Endothelial cell of umbilical vein (primary cell): ENCODE measurements around the gene CTNS. TPM values are rescaled to one million over a fixed set of nuclear protein-coding genes. Genes with fewer than 3 reads are reported as not detected.

Experiments used
- BruUV-seq: library from RNA; stranded (reverse); fragments of 400-500 nt; replicated peaks from 2 replicates; lab custom pipeline; 2021; lab: Mats Ljungman, UMichigan
- CTCF ChIA-PET: fragments of 300-600, 350-600 bp; sonication (Branson Sonifier 250); formaldehyde crosslinking; loops from one replicate; lab custom pipeline; 2021; ENCODE audit warnings: antibody characterized with exemption, inconsistent platforms; lab: Charles Lee
- POLR2A ChIA-PET: fragments of 300-600, 350-600 bp; sonication (Branson Sonifier 250); formaldehyde crosslinking; loops from one replicate; lab custom pipeline; 2021; ENCODE audit warnings: antibody characterized with exemption, inconsistent platforms; lab: Charles Lee
- DNase-seq: peaks from one replicate; pipeline ENCODE4 v3.0.0-alpha.2; 2011; ENCODE audit warnings: low read depth, low spot score
- FAIRE-seq: peaks from 2 replicates; lab custom pipeline; 2011; peaks lifted over from hg19 to GRCh38; lab: Jason Lieb, UNC
- H2AFZ ChIP-seq: 2 replicates; pipeline ENCODE4 v1.6.0; 2012; ENCODE audit warnings: low read depth, low read length, control low read depth, inconsistent platforms
- H3K27ac ChIP-seq: 2 replicates; pipeline ENCODE4 v1.5.1; 2011; ENCODE audit warnings: low read depth, mild to moderate bottlenecking, control low read depth, low read length, moderate library complexity; ENCODE audit not compliant: insufficient read depth
- H3K27me3 ChIP-seq, 2 experiments: 2 replicates each; pipeline versions ENCODE4 v1.6.0 to v1.6.1; 2011; ENCODE audit warnings: low read length in 2 of 2, mixed read lengths in 1 of 2; ENCODE audit not compliant: control insufficient read depth in 2 of 2, insufficient read depth in 2 of 2
- H3K36me3 ChIP-seq, 2 experiments: 2 replicates in 1 of 2; 3 replicates in 1 of 2; pipeline ENCODE4 v1.5.1; 2011; ENCODE audit warnings: low read length in 2 of 2, mild to moderate bottlenecking in 1 of 2, moderate library complexity in 1 of 2; ENCODE audit not compliant: control insufficient read depth in 2 of 2, insufficient read depth in 2 of 2; ENCODE audit errors: extremely low read depth in 1 of 2
- H3K4me1 ChIP-seq: 3 replicates; pipeline ENCODE4 v1.5.1; 2011; ENCODE audit warnings: mild to moderate bottlenecking, low read length; ENCODE audit not compliant: control insufficient read depth, insufficient read depth; ENCODE audit errors: extremely low read depth
- H3K4me2 ChIP-seq: 2 replicates; pipeline ENCODE4 v1.6.1; 2011; ENCODE audit warnings: low read length, control low read depth, mixed read lengths; ENCODE audit not compliant: insufficient read depth
- H3K4me3 ChIP-seq, 3 experiments: fragments of 200-600 bp in 1 of 3; sonication (generic), shearing (Covaris generic) in 1 of 3; replicated peaks in 1 of 3; 2 replicates each; pipeline ENCODE4 v1.5.1; 2011 to 2016; ENCODE audit warnings: control low read depth in 3 of 3, low read length in 3 of 3, mild to moderate bottlenecking in 2 of 3, inconsistent platforms in 1 of 3, low read depth in 1 of 3, moderate library complexity in 1 of 3; ENCODE audit not compliant: insufficient read depth in 1 of 3
- H3K79me2 ChIP-seq: 2 replicates; pipeline ENCODE4 v1.6.0; 2012; ENCODE audit warnings: low read length, inconsistent platforms; ENCODE audit not compliant: control insufficient read depth, insufficient read depth
- H3K9ac ChIP-seq: replicated peaks from 2 replicates; pipeline ENCODE3; 2011; ENCODE audit warnings: low read length, control low read depth; ENCODE audit not compliant: insufficient read depth; ENCODE audit errors: extremely low read depth
- H3K9me1 ChIP-seq: replicated peaks from 3 replicates; pipeline ENCODE4 v1.6.0; 2011; ENCODE audit warnings: mild to moderate bottlenecking, low read length; ENCODE audit not compliant: control insufficient read depth, insufficient read depth; ENCODE audit errors: extremely low read depth
- H3K9me3 ChIP-seq: replicated peaks from 2 replicates; pipeline ENCODE4 v1.5.1; 2012; ENCODE audit warnings: low read length, inconsistent platforms; ENCODE audit not compliant: control insufficient read depth, insufficient read depth
- H4K20me1 ChIP-seq: replicated peaks from 2 replicates; pipeline ENCODE3; 2011; ENCODE audit warnings: mild to moderate bottlenecking, low read length; ENCODE audit not compliant: control insufficient read depth, insufficient read depth; ENCODE audit errors: extremely low read depth
- EZH2 ChIP-seq: IDR thresholded peaks from 2 replicates; pipeline ENCODE4 v1.6.1; 2012; ENCODE audit warnings: borderline replicate concordance, low read depth, mild to moderate bottlenecking, moderate library complexity, low read length, inconsistent platforms; ENCODE audit not compliant: severe bottlenecking
- FOS ChIP-seq: IDR thresholded peaks from 2 replicates; pipeline ENCODE4 v1.6.1; 2011; ENCODE audit warnings: mild to moderate bottlenecking, low read length, moderate library complexity, borderline replicate concordance; ENCODE audit not compliant: insufficient read depth
- GATA2 ChIP-seq: IDR thresholded peaks from 2 replicates; pipeline ENCODE4 v1.7.0; 2011; ENCODE audit warnings: low read depth, mild to moderate bottlenecking, moderate library complexity, mixed read lengths, low read length; ENCODE audit not compliant: insufficient read length, insufficient read depth
- JUN ChIP-seq: IDR thresholded peaks from 2 replicates; pipeline ENCODE4 v1.6.1; 2011; ENCODE audit warnings: borderline replicate concordance, low read depth; ENCODE audit not compliant: insufficient read length, insufficient read depth
- MYC ChIP-seq: IDR thresholded peaks from one replicate; pipeline ENCODE4 v1.6.1; 2011; ENCODE audit warnings: mild to moderate bottlenecking, low read depth, low read length
- POLR2A ChIP-seq: IDR thresholded peaks from 2 replicates; pipeline ENCODE4 v1.6.1; 2012; ENCODE audit warnings: low read depth, mild to moderate bottlenecking, control low read depth, low read length
- POLR2AphosphoS5 ChIP-seq: IDR thresholded peaks from 2 replicates; pipeline ENCODE4 v1.6.1; 2012; ENCODE audit warnings: low read depth, mild to moderate bottlenecking, control low read depth, low read length, moderate library complexity; ENCODE audit not compliant: insufficient read depth
- dilution Hi-C: fragments of 300-500 bp; cut with MboI; formaldehyde crosslinking; loops from one replicate; pipeline ENCODE4 v1.15.0; 2019; ENCODE audit warnings: low sequenced_read_pairs; ENCODE audit not compliant: extremely low pct_ligation_motif_present
- intact Hi-C: fragments of 100-400 bp; cut with micrococcal nuclease; formaldehyde crosslinking; loops from one replicate; pipeline ENCODE4 v1.10.0; 2022
- polyA plus RNA-seq, 4 experiments: library from polyadenylated mRNA; depleted of rRNA in 3 of 4; stranded (reverse) in 3 of 4; unstranded in 1 of 4; fragments of >200 nt; gene quantifications; 2 replicates each; pipeline versions ENCODE4 v1.2.1 to v1.2.3, GENCODE V29; 2011 to 2012; ENCODE audit warnings: missing spikeins in 1 of 4
- total RNA-seq: library from RNA; stranded (reverse); gene quantifications from 2 replicates; pipeline ENCODE4 v1.2.3, GENCODE V29; 2021
- TF ChIP-seq, protein P1 (sequence below): IDR thresholded peaks from 2 replicates; pipeline ENCODE4 v1.6.1; 2011; ENCODE audit not compliant: insufficient read depth, insufficient read length
- TF ChIP-seq, protein P2 (sequence below), 2 donors: IDR thresholded peaks; 1 replicate in 1 of 2; 2 replicates in 1 of 2; pipeline ENCODE4 v1.5.1; 2011; ENCODE audit warnings: low read length in 2 of 2, mild to moderate bottlenecking in 2 of 2, moderate library complexity in 2 of 2, control low read depth in 1 of 2, inconsistent platforms in 1 of 2, low read depth in 1 of 2; ENCODE audit not compliant: insufficient read depth in 1 of 2; ENCODE audit errors: extremely low read depth in 1 of 2

The CTNS gene
- total and polyA plus RNA-seq, 2 donors (not counting 3 experiments of a cell fraction or from before 2014, with no cell fraction given), result 17.9 to 25.9 TPM

DNA sequence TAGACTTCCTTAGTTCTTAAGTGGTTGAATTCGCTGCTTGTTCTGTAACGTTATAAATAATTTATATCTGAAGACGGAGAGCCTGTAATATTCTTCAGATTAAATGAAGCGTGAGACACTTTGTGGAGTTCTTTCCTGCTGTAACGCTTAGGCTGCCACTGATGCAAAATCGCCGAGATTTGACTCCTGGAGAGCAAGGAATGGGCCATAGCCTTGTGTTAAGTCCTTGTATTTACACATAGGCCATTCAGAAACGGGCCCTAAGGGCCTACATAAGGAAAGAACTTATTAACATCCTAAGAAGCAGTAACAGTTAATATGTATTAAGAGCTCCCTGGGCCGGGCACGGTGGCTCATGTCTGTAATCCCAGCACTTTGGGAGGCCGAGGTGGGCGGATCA, 33.0 kb downstream of the CTNS start:
- Histone ChIP-seq H3K4me1 (peaks cover 24% of the 10 kb centered on the region), H4K20me1 (peaks cover 3% of the 10 kb centered on the region), H2AFZ (no peak overlapping the region), H3K36me3 (peaks cover 5% of the 10 kb centered on the region in 2 experiments), H3K9me1 (no peaks in the 10 kb centered on the region), H3K27me3 (no peaks in the 10 kb centered on the region), H3K9me3 (no peaks in the 10 kb centered on the region), H3K4me2 (peak overlapping the region; percentile 94), H3K4me3 (peak overlapping the region; percentile 75 to 90 (median 86)), H3K79me2 (peaks cover 45% of the 10 kb centered on the region), H3K27ac (peak overlapping the region; percentile 79), H3K9ac (peak overlapping the region; percentile 99)
- intact Hi-C loops (loop anchor here (2.0 to 5.0 kb wide), 2 partner anchors 53 to 67 kb away; partner anchors contain the start of gene HASPIN), dilution Hi-C loops (no loop called here)
- ChIA-PET CTCF (no interaction called here), POLR2A (no interaction called here)
- no peak for DNase-seq
- BruUV-seq, result no TSS peak
- TF ChIP-seq, protein P1, sequence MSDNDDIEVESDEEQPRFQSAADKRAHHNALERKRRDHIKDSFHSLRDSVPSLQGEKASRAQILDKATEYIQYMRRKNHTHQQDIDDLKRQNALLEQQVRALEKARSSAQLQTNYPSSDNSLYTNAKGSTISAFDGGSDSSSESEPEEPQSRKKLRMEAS, result no peak
- TF ChIP-seq POLR2AphosphoS5 (no peak), POLR2A (no peak), FOS (no peak), EZH2 (no peak), MYC (no peak), JUN (no peak), GATA2 (no peak)
- TF ChIP-seq, protein P2, sequence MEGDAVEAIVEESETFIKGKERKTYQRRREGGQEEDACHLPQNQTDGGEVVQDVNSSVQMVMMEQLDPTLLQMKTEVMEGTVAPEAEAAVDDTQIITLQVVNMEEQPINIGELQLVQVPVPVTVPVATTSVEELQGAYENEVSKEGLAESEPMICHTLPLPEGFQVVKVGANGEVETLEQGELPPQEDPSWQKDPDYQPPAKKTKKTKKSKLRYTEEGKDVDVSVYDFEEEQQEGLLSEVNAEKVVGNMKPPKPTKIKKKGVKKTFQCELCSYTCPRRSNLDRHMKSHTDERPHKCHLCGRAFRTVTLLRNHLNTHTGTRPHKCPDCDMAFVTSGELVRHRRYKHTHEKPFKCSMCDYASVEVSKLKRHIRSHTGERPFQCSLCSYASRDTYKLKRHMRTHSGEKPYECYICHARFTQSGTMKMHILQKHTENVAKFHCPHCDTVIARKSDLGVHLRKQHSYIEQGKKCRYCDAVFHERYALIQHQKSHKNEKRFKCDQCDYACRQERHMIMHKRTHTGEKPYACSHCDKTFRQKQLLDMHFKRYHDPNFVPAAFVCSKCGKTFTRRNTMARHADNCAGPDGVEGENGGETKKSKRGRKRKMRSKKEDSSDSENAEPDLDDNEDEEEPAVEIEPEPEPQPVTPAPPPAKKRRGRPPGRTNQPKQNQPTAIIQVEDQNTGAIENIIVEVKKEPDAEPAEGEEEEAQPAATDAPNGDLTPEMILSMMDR (IDR thresholded peaks at IDR 0.05; ENCODE audit: extremely low read depth in 1 of 2, insufficient read depth in 1 of 2, low read depth in 1 of 2, low read length in 2 of 2), result no peak
- FAIRE-seq, result no peak
